ENCODE data around the gene DLEC1.

The DLEC1 gene, protein sequence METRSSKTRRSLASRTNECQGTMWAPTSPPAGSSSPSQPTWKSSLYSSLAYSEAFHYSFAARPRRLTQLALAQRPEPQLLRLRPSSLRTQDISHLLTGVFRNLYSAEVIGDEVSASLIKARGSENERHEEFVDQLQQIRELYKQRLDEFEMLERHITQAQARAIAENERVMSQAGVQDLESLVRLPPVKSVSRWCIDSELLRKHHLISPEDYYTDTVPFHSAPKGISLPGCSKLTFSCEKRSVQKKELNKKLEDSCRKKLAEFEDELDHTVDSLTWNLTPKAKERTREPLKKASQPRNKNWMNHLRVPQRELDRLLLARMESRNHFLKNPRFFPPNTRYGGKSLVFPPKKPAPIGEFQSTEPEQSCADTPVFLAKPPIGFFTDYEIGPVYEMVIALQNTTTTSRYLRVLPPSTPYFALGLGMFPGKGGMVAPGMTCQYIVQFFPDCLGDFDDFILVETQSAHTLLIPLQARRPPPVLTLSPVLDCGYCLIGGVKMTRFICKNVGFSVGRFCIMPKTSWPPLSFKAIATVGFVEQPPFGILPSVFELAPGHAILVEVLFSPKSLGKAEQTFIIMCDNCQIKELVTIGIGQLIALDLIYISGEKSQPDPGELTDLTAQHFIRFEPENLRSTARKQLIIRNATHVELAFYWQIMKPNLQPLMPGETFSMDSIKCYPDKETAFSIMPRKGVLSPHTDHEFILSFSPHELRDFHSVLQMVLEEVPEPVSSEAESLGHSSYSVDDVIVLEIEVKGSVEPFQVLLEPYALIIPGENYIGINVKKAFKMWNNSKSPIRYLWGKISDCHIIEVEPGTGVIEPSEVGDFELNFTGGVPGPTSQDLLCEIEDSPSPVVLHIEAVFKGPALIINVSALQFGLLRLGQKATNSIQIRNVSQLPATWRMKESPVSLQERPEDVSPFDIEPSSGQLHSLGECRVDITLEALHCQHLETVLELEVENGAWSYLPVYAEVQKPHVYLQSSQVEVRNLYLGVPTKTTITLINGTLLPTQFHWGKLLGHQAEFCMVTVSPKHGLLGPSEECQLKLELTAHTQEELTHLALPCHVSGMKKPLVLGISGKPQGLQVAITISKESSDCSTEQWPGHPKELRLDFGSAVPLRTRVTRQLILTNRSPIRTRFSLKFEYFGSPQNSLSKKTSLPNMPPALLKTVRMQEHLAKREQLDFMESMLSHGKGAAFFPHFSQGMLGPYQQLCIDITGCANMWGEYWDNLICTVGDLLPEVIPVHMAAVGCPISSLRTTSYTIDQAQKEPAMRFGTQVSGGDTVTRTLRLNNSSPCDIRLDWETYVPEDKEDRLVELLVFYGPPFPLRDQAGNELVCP (N-terminal part only)

DNA sequence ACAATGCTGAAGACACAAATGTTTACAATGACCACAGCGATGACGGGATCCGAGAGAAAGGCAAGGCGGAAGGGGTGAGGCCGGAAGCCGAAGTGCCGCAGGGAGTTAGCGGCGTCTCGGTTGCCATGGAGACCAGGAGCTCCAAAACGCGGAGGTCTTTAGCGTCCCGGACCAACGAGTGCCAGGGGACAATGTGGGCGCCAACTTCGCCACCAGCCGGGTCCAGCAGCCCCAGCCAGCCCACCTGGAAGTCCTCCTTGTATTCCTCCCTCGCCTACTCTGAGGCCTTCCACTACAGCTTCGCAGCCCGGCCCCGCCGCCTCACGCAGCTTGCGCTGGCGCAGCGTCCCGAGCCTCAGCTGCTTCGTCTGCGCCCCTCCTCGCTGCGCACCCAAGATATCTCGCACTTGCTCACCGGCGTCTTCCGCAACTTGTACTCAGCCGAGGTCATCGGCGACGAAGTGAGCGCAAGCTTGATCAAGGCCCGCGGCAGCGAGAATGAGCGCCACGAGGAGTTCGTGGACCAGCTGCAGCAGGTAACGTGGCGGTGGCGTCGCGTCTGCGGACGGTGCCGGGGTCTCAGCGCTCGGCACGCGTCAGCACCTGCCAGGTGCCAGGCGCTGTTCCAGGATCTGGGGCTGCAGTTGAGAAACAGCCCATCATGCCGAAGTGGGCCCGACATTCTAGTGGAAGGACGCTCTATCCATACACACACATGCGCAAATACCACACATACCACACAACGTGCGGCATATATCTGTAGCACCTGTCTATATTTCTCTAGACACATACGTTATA, at the start of gene DLEC1:
Gene DLEC1, plus strand, starts transcription at position 108 of the 798 bp plus-strand sequence. Its CDS starts 18 bp downstream, at position 126.
- peak; percentile 53 for DNase-seq

DNA sequence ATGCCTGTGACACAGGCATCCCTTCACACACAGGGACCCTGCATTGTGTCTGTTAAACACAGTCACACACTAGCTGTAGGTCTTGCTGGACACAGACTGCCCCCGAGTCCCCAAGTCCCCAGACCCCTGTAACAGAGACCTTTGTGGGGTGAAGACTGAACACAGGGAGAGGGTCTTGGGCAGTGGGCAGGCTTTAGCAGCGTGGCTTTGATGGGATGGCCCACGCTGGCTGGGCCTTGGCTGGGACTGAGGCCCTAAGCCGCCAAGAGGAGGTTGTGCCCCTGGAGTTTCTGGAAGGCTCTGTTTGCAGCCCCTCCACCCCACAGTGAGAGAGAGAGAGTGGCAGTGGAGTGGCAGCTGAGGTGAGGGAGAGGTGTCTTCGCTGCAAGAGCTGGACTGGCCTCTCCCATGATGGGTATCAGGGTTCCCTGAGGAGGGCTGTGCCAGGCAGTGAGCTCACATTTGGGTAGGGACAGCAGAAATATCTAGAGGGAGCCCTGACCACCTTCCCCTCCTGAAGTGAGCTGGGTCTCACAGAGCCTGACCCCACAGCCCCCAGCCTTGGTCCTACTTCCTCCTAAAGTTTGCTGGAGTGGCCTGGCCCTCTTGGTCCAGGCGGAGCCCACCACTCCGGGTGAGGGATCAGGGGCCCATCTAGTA, 49.1 kb upstream of the DLEC1 start:
- no peak for DNase-seq

DNA sequence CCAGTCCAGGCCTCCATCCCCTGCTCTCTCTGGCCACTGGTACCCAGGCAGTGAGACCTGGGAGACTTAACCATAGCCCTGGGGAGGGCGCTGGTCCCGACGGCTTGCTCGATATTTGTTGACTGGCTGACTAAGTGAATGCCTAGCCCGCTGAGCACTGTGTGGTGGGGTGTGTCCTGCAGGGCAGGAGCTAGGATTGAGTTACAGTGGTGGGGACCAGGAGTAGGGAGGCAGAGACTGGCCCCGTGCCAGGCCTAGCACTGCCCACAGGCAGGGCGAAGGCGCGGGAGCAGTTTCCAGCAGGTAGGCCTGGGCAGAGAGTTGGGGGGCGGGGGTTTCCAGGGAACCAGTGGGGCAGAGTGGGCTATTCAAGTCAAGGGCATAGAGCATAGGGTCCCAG, 48.5 kb upstream of the DLEC1 start, which contains the start of gene VILL:
Gene VILL, plus strand, starts transcription at position 260 of the 400 bp plus-strand sequence. CDS start 2,887 bp downstream, outside the sequence.
- DNase-seq = no peak

DNA sequence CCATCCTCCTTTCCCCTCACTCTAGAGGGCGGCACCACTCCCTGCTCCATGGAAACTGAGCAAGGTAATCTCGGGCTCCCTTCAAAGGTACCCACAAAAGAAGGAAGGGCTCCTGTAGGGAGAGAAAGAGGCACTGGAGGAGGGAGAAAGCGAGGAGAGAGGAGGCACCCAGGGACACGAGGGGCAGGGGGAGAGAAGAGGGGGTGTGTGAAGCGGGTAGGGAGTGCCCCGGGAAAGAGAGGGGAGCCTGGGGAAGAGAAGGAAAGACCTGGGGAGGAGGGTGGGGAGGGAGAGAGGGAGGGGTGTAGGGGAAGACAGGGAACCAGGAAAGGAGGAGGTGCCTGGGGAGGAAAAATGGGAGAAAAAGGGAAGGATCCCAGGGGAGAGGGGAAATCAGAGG, 47.9 kb upstream of the DLEC1 start:
- DNase-seq = no peak

DNA sequence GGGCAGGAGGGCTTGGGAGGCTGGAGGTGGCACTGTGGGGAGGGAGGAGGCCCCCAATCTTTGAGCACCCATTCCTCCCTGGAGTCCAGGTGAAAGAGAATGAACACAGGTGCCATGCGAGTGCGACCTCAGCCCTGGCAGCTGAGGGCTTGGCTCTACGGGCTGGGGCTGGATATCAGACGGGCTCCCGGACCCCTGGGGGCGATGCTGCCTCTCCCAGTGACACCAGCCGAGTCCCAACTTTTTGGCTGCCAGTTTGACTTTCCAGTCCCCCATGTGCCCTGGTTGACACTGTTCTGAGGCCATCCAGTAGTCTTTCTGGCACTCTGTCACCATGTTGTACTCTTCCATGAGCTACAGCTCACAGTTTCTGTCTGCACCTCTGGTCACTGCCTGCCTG, 47.2 kb upstream of the DLEC1 start:
- no peak for DNase-seq

- no peak for DNase-seq
Observed at GRCh38 chr3:37992271-37993066, 46.5 kb upstream of the DLEC1 start.

DNA sequence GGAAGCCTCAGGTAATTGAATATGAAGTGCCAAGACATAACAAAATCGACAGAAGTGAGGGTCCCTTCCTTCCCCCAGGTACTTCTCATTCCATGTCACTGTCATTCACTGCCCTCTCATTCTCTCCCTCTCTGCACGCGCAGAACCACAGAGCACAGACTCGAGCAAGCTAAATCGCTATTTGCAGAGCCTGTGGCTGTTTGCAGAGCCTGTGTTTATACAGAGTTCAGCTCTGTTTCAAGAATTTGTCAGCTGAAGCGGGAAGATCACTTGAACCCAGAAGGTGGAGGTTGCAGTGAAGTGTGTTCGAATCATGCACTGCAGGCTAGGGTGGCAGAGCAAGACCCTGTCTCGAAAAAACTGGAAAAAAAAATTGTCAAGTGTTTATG, 45.9 kb upstream of the DLEC1 start:
- DNase-seq = no peak

- DNase-seq = no peak
Observed at GRCh38 chr3:37993460-37993819, 45.6 kb upstream of the DLEC1 start.

GRCh38 chr3:37993820-37994638, 45.0 kb upstream of the DLEC1 start:
- peak; percentile 67 for DNase-seq

GRCh38 chr3:37994639-37994972, 44.4 kb upstream of the DLEC1 start:
- DNase-seq = no peak

DNA sequence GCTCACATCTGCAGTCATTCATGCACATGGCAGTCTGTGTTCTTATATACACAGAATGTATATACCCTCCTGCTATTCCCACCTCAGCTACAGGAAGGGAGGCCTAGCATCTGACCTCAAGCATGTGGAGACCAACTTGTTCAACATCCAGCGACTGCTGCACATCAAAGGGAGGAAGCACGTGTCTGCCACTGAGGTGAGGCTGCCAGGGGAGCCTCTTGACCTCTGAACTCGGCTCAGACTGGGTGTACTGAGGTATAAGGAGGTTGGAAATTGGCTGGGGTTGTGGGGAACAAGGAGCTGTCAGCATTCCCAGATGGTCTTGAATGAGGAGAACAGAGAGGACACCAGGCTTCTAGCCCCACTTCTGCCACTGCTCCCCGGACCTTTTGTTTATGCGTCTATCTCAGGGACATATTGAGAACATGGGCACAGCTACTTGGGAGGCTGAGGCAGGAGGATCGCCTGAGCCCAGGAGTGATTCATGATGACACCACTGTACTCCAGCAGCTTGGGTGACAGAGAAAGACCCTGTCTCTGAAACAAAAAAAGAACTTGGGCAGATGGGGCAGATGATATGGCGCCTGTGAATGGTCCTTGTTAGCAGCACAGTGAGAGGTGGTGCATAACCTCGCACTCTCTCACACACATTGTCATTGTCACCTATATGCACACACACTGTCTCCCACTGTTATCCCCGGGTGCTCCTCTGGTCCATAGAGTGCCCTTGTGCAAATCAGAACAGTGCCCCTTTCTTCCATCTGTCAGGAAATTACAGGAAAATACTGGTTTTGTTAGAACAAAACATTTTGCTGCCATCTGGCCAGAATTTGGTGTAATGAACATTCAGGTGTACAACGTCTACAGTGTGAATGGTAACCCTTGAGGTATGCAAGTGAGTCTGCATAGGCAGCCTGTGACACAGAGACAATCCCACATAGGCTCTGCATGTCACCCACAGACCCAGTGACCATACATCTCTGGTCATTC, 43.1 kb upstream of the DLEC1 start:
- no peak for DNase-seq

DNA sequence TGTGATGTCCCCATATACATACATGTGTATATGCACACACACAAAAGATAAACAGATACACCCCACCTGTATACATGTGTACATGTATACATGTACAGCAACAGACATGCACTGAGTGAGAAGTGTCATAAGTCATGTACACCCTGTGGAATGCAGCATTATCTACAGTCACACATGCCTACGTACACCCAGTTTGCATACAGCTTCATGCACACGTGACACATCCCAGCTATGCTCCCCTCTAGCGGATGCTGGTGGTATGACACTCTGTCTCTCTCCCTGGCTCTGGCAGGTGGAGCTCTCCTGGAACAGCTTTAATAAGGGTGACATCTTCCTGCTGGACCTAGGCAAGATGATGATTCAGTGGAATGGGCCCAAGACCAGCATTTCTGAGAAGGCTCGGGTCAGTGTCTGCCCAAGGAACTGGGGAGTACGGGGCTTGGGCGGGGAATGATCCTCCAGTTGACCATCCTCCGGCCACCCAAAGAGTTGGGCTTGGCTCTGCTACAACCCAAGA, 42.2 kb upstream of the DLEC1 start:
- peak; percentile 83 for DNase-seq

DNA sequence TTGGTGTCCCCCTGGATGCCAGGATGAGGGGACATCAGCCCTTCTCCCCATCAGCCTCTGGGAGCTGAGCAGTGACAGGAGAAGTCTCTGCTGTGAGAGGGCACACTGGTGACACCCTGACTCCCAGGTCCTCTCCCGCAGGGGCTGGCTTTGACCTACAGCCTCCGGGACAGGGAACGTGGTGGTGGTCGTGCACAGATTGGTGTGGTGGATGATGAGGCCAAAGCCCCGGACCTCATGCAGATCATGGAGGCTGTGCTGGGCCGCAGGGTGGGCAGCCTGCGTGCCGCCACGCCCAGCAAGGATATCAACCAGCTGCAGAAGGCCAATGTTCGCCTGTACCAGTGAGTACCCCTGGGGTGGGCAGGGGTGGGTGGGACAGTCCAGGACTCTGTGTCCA, 41.7 kb upstream of the DLEC1 start:
- DNase-seq = no peak

- no peak for DNase-seq
Observed at GRCh38 chr3:37997791-37998370, 41.1 kb upstream of the DLEC1 start.

DNA sequence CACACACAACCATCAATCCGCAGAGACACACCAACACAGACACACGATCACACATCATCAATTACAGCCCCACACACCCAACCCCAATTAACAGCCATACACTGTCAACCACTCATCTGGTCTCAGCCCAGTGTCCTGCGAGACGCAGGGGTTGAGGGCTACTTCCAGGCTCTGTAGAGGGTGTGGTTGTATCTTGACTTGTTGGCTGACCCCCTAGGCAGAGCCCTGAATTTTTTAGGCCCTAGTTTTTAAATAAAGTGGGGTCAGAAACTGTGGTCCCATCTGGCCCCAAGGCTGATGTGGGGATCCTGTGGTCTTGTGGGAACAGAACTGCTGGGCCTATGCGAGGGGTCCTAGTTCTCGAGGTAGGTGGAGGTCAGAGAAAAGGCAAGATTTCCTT, 39.2 kb upstream of the DLEC1 start:
- DNase-seq = no peak

GRCh38 chr3:38000242-38000916, 38.6 kb upstream of the DLEC1 start:
- no peak for DNase-seq

DNA sequence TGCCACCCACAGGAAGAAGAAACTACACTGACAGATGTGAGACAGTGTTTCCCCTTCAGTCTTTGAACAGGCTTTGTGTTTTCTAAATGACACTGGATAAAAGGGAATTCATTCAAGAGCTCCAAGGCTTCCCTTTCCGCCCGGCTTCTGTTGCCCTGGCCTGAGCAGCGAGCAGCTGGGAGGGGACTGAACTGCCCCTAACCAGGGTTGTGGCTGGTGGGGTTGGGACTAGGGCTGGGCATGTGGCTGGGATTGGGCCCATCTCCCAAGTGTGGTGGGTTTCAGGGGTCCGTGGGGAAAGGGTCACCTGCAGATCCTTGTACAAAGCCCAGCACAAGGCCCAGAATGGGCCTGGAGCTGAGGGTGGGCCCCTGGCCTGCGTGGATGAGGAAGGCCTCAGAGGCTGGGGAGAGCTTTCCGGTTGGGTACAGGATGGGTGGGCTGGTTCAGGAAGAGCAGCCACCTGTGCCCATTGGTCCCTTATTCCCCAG, 38.0 kb upstream of the DLEC1 start:
- no peak for DNase-seq
